Ascending aorta (tissue), 2 donors: ENCODE data around the gene MYOM1. TPM values are rescaled to one million over a fixed set of nuclear protein-coding genes. Genes with fewer than 3 reads are reported as not detected.

Experiments
- DNase-seq, 2 donors: peaks; one replicate each; pipeline ENCODE4 v3.0.0-alpha.2; 2019; ENCODE audit warnings: low spot score in 2 of 2
- H3K27ac ChIP-seq, 2 donors: fragments of 200-600 bp; sonication (generic); one replicate each; pipeline ENCODE4 v1.5.1; 2016 to 2017; ENCODE audit warnings: mild to moderate bottlenecking in 1 of 2
- H3K27me3 ChIP-seq: fragments of 200-600 bp; sonication (generic); one replicate; pipeline ENCODE4 v1.5.1; 2017
- H3K36me3 ChIP-seq, 2 donors: fragments of 200-600 bp; sonication (generic); one replicate each; pipeline ENCODE4 v1.5.1; 2016
- H3K4me1 ChIP-seq, 2 donors: fragments of 200-600 bp; sonication (generic); one replicate each; pipeline ENCODE4 v1.5.1; 2016 to 2017; ENCODE audit warnings: mild to moderate bottlenecking in 1 of 2
- H3K4me3 ChIP-seq, 2 donors: fragments of 200-600 bp; sonication (generic); one replicate each; pipeline ENCODE4 v1.5.1; 2016 to 2017; ENCODE audit warnings: mild to moderate bottlenecking in 1 of 2
- H3K9me3 ChIP-seq, 2 donors: fragments of 200-600 bp; sonication (generic); one replicate each; pipeline ENCODE4 v1.5.1; 2016
- intact Hi-C: fragments of 100-400 bp; cut with DNase I; formaldehyde crosslinking; loops from one replicate; pipeline ENCODE4 v1.15.1; 2023
- total RNA-seq: library from RNA; depleted of rRNA; stranded (reverse); fragments of >200 nt; gene quantifications from one replicate; pipeline ENCODE4 v1.1.0, GENCODE V29; 2016
- TF ChIP-seq, protein P1 (sequence below), 3 experiments: fragments of 200-600 bp in 2 of 3; fragments of 450-650 bp in 1 of 3; sonication (generic) in 2 of 3; IDR thresholded peaks; one replicate each; pipeline ENCODE4 v1.5.1; 2016 to 2019; ENCODE audit warnings: antibody characterized with exemption in 3 of 3, mild to moderate bottlenecking in 1 of 3, moderate library complexity in 1 of 3

MYOM1 gene
- total RNA-seq, 1 donor from 2014 or later: 7.8 TPM

DNA sequence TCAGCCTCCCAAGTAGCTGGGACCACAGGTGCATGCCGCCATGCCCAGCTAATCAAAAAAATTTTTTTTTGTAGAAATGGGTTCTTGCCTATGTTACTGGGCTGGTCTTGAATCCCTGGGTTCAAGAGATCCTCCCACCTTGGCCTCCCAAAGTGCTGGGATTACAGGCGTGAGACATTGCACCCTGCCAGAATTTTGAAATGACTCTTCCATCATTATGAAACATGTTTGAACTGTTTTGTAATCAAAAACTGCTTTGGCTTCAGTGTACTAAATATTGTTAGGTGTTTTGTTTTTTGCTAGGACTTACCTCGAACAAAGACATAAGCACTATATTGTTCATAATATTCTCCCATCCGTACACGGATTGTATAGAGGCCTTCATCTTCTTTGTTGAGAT, 55.8 kb downstream of the MYOM1 start:
- Histone ChIP-seq H3K27ac (no peak overlapping the region), H3K9me3 (no peaks in the 10 kb centered on the region), H3K27me3 (no peaks in the 10 kb centered on the region), H3K4me3 (no peak overlapping the region), H3K4me1 (no peaks in the 10 kb centered on the region), H3K36me3 (peaks cover 9 to 28% of the 10 kb centered on the region in 2 donors)
- DNase-seq: no peak
- intact Hi-C loops: no loop called here
- TF ChIP-seq, protein P1, sequence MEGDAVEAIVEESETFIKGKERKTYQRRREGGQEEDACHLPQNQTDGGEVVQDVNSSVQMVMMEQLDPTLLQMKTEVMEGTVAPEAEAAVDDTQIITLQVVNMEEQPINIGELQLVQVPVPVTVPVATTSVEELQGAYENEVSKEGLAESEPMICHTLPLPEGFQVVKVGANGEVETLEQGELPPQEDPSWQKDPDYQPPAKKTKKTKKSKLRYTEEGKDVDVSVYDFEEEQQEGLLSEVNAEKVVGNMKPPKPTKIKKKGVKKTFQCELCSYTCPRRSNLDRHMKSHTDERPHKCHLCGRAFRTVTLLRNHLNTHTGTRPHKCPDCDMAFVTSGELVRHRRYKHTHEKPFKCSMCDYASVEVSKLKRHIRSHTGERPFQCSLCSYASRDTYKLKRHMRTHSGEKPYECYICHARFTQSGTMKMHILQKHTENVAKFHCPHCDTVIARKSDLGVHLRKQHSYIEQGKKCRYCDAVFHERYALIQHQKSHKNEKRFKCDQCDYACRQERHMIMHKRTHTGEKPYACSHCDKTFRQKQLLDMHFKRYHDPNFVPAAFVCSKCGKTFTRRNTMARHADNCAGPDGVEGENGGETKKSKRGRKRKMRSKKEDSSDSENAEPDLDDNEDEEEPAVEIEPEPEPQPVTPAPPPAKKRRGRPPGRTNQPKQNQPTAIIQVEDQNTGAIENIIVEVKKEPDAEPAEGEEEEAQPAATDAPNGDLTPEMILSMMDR (IDR thresholded peaks at IDR 0.05): no peak

DNA sequence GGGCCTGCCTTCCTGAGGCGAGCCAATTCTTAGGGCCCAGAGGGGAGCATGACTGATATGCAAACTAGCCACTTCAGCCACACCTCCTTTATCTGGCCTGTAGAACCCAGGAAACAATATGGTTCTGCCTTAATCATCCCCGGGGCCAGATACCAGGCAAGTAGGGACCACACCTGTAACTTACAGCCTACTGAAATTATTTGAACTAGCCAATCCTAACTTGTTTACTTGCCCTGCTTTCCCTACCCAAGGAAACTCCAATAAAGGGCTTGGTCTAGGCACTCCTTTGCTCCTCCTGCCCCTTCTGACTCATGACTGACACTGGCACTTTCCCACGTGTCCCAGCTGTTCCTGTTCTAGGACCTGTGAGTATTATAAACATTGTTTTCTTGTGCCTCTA, 57.6 kb downstream of the MYOM1 start:
- no peak for DNase-seq
- TF ChIP-seq, protein P1 (IDR thresholded peaks at IDR 0.05): no peak
- Histone ChIP-seq H3K27me3 (no peaks in the 10 kb centered on the region), H3K27ac (no peak overlapping the region), H3K9me3 (no peaks in the 10 kb centered on the region), H3K36me3 (peaks cover 15 to 28% of the 10 kb centered on the region in 2 donors), H3K4me3 (no peak overlapping the region), H3K4me1 (no peaks in the 10 kb centered on the region)
- intact Hi-C loops: no loop called here

DNA sequence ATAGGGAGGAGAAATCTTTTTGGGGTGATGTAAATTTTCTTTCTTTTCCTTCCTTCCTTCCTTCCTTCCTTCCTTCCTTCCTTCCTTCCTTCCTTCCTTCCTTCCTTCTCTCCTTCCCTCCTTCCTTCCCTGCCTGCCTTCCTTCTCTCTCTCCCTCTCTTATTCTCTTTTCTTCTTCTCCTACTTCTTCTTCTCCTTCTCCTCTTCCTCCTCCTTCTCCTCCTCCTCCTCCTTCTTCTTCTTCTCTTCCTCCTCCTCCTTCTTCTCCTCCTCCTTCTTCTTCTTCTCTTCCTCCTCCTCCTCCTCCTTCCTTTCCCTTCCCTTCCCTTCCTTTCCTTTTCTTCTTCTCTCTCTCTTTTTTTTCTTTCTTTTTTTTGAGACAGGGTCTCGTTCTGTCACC, 59.9 kb downstream of the MYOM1 start:
- no peak overlapping the region for H3K4me3 ChIP-seq
- no peaks in the 10 kb centered on the region for H3K9me3 ChIP-seq
- no peak overlapping the region for H3K27ac ChIP-seq
- intact Hi-C loops: no loop called here
- no peaks in the 10 kb centered on the region for H3K27me3 ChIP-seq
- H3K4me1 ChIP-seq: peaks cover 3 to 11% of the 10 kb centered on the region in 2 donors
- TF ChIP-seq, protein P1 (IDR thresholded peaks at IDR 0.05): no peak
- DNase-seq: no peak
- H3K36me3 ChIP-seq: peaks cover 13 to 26% of the 10 kb centered on the region in 2 donors

DNA sequence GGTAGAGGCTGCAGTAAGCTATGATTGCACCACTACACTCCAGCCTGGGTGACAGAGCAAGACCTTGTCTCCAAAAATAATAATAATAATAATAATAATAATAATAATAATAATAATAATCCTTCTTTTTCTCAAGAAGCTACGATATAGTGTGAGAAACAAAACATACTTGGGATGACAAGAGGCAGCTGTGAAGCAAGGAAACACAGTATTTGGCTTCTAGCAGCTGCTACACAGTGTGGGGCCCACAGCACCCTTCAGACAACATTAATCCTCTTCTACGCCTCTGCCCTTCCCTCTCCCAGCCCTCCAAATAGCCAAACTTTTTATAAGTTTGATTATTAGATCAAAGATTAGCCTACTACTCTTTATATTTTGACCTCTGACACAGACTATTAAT, 62.2 kb downstream of the MYOM1 start:
- Histone ChIP-seq H3K36me3 (peaks cover 11 to 13% of the 10 kb centered on the region in 2 donors), H3K4me3 (no peak overlapping the region), H3K9me3 (no peaks in the 10 kb centered on the region), H3K27me3 (no peaks in the 10 kb centered on the region), H3K4me1 (peaks cover 3 to 11% of the 10 kb centered on the region in 2 donors), H3K27ac (no peak overlapping the region)
- intact Hi-C loops: no loop called here
- no peak for DNase-seq
- TF ChIP-seq, protein P1 (IDR thresholded peaks at IDR 0.05): no peak

DNA sequence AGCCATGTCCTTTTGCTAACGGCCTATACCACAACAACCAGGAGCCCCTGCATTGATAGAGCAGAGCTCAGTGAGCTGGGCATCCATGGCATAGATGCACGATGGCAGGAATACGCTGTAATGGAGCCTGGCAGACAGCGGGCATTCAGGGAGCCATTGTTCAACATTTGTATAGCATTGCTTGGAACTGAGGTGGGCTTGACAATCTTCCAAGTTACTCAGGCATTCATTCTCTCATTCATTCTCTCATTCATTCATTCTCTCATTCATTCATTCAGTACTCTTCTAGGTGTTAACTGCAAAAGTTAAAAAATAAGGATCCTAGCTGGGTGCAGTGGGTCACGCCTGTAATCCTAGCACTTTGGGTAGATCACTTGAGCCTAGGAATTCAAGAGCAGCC, 62.7 kb downstream of the MYOM1 start:
- H3K27me3 ChIP-seq: no peaks in the 10 kb centered on the region
- TF ChIP-seq, protein P1 (IDR thresholded peaks at IDR 0.05): no peak
- H3K27ac ChIP-seq: peak overlapping the region in 1 of 2 donors; percentile 19
- intact Hi-C loops: no loop called here
- H3K4me1 ChIP-seq: peaks cover 3 to 11% of the 10 kb centered on the region in 2 donors
- H3K9me3 ChIP-seq: no peaks in the 10 kb centered on the region
- H3K4me3 ChIP-seq: no peak overlapping the region
- DNase-seq: no peak
- H3K36me3 ChIP-seq: peaks cover 11 to 13% of the 10 kb centered on the region in 2 donors

DNA sequence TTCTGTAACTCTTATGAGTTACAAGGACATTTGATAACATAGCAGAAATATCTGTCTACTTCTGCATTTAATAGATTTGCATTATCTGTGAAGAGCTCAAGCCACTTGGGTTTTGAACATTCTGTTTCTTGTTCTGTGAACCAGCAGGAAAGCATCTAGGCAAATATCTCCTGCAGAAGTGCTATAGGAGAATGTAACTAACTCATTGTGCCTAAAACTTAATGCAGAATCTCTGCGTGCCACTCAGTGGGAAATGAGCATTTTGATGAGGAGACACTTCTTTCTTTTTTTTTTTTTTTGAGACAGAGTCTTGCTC, 63.5 kb downstream of the MYOM1 start:
- no peaks in the 10 kb centered on the region for H3K9me3 ChIP-seq
- intact Hi-C loops: no loop called here
- H3K4me1 ChIP-seq: peaks cover 3 to 11% of the 10 kb centered on the region in 2 donors
- DNase-seq: no peak
- H3K27me3 ChIP-seq: no peaks in the 10 kb centered on the region
- TF ChIP-seq, protein P1 (IDR thresholded peaks at IDR 0.05): no peak
- H3K27ac ChIP-seq: peak overlapping the region; percentile 69 to 81
- no peak overlapping the region for H3K4me3 ChIP-seq
- peaks cover 8 to 11% of the 10 kb centered on the region in 2 donors for H3K36me3 ChIP-seq
